Panc1 (cell line): ENCODE data around the gene LGALS1. TPM values are rescaled to one million over a fixed set of nuclear protein-coding genes. Genes with fewer than 3 reads are reported as not detected.

Source experiments
- ATAC-seq: fragments of 200-7000 bp; cut with Tn5 transposase; 2 replicates; pipeline ENCODE4 v1.9.1; 2020; ENCODE audit warnings: mild to moderate bottlenecking, moderate library complexity
- BruUV-seq: library from RNA; stranded (reverse); fragments of 400-500 nt; replicated peaks from 2 replicates; lab custom pipeline; 2021; lab: Mats Ljungman, UMichigan
- CTCF ChIA-PET: fragments of 300-600 bp; sonication (Branson Sonifier 250); formaldehyde crosslinking; loops from one replicate; lab custom pipeline; 2022; ENCODE audit warnings: antibody characterized with exemption; lab: Charles Lee
- POLR2A ChIA-PET: fragments of 300-600 bp; sonication (Branson Sonifier 250); formaldehyde crosslinking; loops from one replicate; lab custom pipeline; 2022; ENCODE audit warnings: antibody characterized with exemption; lab: Charles Lee
- DNase-seq: peaks from one replicate; pipeline ENCODE4 v3.0.0-alpha.2; 2010; ENCODE audit warnings: low read depth, low spot score
- H3K27ac ChIP-seq: 2 replicates; pipeline ENCODE4 v1.5.1; 2011; ENCODE audit warnings: mild to moderate bottlenecking, low read length, inconsistent platforms
- H3K27me3 ChIP-seq: fragments of 200-500 bp; sonication (Bioruptor generic); 2 replicates; pipeline ENCODE4 v1.6.0; 2014; ENCODE audit warnings: low read length, inconsistent platforms; ENCODE audit not compliant: control insufficient read depth, insufficient read depth
- H3K36me3 ChIP-seq: fragments of 200-500 bp; sonication (Bioruptor generic); 2 replicates; pipeline ENCODE4 v1.5.1; 2014; ENCODE audit warnings: inconsistent platforms, mild to moderate bottlenecking, low read length, moderate library complexity; ENCODE audit not compliant: control insufficient read depth, insufficient read depth
- H3K4me1 ChIP-seq: 2 replicates; pipeline ENCODE4 v1.5.1; 2011; ENCODE audit warnings: inconsistent platforms, mild to moderate bottlenecking, low read length, moderate library complexity; ENCODE audit not compliant: control insufficient read depth, insufficient read depth
- H3K4me3 ChIP-seq, 2 experiments: 2 replicates each; pipeline ENCODE4 v1.5.1; 2011 to 2012; ENCODE audit warnings: low read depth in 2 of 2, low read length in 2 of 2, mild to moderate bottlenecking in 2 of 2, inconsistent platforms in 1 of 2, moderate library complexity in 1 of 2
- H3K9me3 ChIP-seq: fragments of 200-500 bp; sonication (Bioruptor generic); 2 replicates; pipeline ENCODE4 v1.5.1; 2014; ENCODE audit warnings: low read depth, mild to moderate bottlenecking, inconsistent platforms, low read length, moderate library complexity; ENCODE audit not compliant: control insufficient read depth, insufficient read depth
- POLR2AphosphoS5 ChIP-seq: IDR thresholded peaks from 2 replicates; pipeline ENCODE4 v1.6.1; 2012; ENCODE audit warnings: mild to moderate bottlenecking, low read depth, low read length, moderate library complexity
- SIN3A ChIP-seq: IDR thresholded peaks from 2 replicates; pipeline ENCODE4 v1.6.1; 2012; ENCODE audit warnings: low read depth, mild to moderate bottlenecking, low read length, moderate library complexity, borderline replicate concordance; ENCODE audit not compliant: insufficient read depth
- TCF7L2 ChIP-seq: IDR thresholded peaks from 2 replicates; pipeline ENCODE4 v1.6.1; 2011; ENCODE audit warnings: mild to moderate bottlenecking, low read depth, low read length, inconsistent platforms
- in situ Hi-C: cut with HindIII; loops from 2 replicates; pipeline ENCODE4 v1.10.0; 2016; ENCODE audit warnings: low sequenced_read_pairs, low pct_unique_long_range_greater_than_20kb
- intact Hi-C: fragments of 100-400 bp; cut with micrococcal nuclease; formaldehyde crosslinking; loops from one replicate; pipeline ENCODE4 v1.10.0; 2022; ENCODE audit not compliant: unreplicated experiment
- total RNA-seq: library from RNA; stranded (reverse); gene quantifications from one replicate; pipeline ENCODE4 v1.2.1, GENCODE V29; 2021; ENCODE audit not compliant: unreplicated experiment
- TF ChIP-seq, protein P1 (sequence below): fragments of 450-650 bp; IDR thresholded peaks from 2 replicates; pipeline ENCODE4 v1.5.1; 2017; ENCODE audit warnings: mild to moderate bottlenecking
- TF ChIP-seq, protein P2 (sequence below), 2 experiments: IDR thresholded peaks; 2 replicates each; pipeline ENCODE4 v1.6.1; 2011 to 2012; ENCODE audit warnings: low read depth in 2 of 2, control low read depth in 1 of 2, low read length in 1 of 2, mild to moderate bottlenecking in 1 of 2, moderate library complexity in 1 of 2; ENCODE audit not compliant: insufficient read depth in 1 of 2

LGALS1 gene
- total RNA-seq, 1 experiment from 2014 or later: 1,518 TPM

GRCh38 chr22:37669586-37669985, 5.8 kb upstream of the LGALS1 start:
- CTCF ChIA-PET: no interaction called here
- no TSS peak for BruUV-seq
- ATAC-seq (no peak), DNase-seq (no peak)
- Histone ChIP-seq H3K4me1 (no peaks in the 10 kb centered on the region), H3K9me3 (no peaks in the 10 kb centered on the region), H3K36me3 (no peaks in the 10 kb centered on the region), H3K4me3 (no peak overlapping the region), H3K27me3 (no peaks in the 10 kb centered on the region), H3K27ac (no peak overlapping the region)
- POLR2A ChIA-PET: interaction anchor here (0.5 kb wide), 1 partner anchor 10 kb away, joined by 6 read pairs; no protein-coding TSS in a partner anchor
- TF ChIP-seq, protein P1, sequence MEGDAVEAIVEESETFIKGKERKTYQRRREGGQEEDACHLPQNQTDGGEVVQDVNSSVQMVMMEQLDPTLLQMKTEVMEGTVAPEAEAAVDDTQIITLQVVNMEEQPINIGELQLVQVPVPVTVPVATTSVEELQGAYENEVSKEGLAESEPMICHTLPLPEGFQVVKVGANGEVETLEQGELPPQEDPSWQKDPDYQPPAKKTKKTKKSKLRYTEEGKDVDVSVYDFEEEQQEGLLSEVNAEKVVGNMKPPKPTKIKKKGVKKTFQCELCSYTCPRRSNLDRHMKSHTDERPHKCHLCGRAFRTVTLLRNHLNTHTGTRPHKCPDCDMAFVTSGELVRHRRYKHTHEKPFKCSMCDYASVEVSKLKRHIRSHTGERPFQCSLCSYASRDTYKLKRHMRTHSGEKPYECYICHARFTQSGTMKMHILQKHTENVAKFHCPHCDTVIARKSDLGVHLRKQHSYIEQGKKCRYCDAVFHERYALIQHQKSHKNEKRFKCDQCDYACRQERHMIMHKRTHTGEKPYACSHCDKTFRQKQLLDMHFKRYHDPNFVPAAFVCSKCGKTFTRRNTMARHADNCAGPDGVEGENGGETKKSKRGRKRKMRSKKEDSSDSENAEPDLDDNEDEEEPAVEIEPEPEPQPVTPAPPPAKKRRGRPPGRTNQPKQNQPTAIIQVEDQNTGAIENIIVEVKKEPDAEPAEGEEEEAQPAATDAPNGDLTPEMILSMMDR: no peak
- TF ChIP-seq POLR2AphosphoS5 (no peak), SIN3A (no peak), TCF7L2 (no peak)
- TF ChIP-seq, protein P2, sequence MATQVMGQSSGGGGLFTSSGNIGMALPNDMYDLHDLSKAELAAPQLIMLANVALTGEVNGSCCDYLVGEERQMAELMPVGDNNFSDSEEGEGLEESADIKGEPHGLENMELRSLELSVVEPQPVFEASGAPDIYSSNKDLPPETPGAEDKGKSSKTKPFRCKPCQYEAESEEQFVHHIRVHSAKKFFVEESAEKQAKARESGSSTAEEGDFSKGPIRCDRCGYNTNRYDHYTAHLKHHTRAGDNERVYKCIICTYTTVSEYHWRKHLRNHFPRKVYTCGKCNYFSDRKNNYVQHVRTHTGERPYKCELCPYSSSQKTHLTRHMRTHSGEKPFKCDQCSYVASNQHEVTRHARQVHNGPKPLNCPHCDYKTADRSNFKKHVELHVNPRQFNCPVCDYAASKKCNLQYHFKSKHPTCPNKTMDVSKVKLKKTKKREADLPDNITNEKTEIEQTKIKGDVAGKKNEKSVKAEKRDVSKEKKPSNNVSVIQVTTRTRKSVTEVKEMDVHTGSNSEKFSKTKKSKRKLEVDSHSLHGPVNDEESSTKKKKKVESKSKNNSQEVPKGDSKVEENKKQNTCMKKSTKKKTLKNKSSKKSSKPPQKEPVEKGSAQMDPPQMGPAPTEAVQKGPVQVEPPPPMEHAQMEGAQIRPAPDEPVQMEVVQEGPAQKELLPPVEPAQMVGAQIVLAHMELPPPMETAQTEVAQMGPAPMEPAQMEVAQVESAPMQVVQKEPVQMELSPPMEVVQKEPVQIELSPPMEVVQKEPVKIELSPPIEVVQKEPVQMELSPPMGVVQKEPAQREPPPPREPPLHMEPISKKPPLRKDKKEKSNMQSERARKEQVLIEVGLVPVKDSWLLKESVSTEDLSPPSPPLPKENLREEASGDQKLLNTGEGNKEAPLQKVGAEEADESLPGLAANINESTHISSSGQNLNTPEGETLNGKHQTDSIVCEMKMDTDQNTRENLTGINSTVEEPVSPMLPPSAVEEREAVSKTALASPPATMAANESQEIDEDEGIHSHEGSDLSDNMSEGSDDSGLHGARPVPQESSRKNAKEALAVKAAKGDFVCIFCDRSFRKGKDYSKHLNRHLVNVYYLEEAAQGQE (IDR thresholded peaks at IDR 0.05; ENCODE audit: insufficient read depth in 1 of 2, low read depth in 2 of 2, low read length in 1 of 2): no peak
- intact Hi-C loops (no loop called here), in situ Hi-C loops (no loop called here)

DNA sequence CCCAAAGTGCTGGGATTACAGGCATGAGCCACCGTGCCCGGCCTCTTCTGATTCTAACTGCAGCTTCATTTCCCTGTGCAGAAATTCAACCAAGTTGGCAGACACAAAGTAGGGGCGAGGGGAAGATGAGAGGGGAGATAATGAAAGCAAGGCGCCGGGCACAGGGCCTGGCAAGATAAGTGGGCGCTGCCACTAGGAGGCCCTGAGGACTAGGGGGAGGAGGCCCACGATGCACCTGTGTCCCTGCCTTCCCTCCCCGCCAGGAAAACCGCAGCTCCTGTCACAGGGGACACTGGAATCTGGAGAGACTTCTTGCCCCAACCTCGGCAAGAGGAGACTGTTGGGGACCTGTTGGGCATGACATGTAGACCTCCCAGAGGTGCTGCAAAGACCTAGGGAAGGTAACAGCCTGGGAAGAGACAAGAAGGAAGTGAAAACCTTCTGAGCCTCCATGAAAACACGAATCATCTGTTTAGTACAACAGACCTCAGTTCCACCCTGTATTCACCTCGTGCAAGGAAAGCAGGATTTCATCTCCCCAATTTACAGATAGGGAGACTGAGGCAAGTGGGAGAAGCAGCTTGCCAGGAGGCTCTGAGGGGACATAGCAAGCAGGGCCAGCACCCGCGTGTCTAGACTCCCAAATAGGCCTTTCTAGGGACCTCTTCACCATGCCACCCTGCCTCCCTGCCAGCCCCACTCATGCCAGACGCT, 3.1 kb upstream of the LGALS1 start:
- TF ChIP-seq TCF7L2: no peak
- TF ChIP-seq, protein P2 (IDR thresholded peaks at IDR 0.05; ENCODE audit: insufficient read depth in 1 of 2, low read depth in 2 of 2, low read length in 1 of 2): no peak
- Histone ChIP-seq H3K36me3 (no peaks in the 10 kb centered on the region), H3K27ac (no peak overlapping the region), H3K27me3 (no peaks in the 10 kb centered on the region), H3K9me3 (no peaks in the 10 kb centered on the region), H3K4me3 (no peak overlapping the region), H3K4me1 (peaks cover under 1% of the 10 kb centered on the region; the same call in 1 of the 2 replicates)
- ChIA-PET POLR2A (no interaction called here), CTCF (no interaction called here)
- in situ Hi-C loops (no loop called here), intact Hi-C loops (no loop called here)
- ATAC-seq (no peak), DNase-seq (no peak)
- no TSS peak for BruUV-seq
